Caco-2 (cell line): Measurements from ENCODE around the gene NFIC. TPM values are rescaled to one million over a fixed set of nuclear protein-coding genes. Genes with fewer than 3 reads are reported as not detected.

ENCODE experiments used
- BruUV-seq: library from RNA; stranded (reverse); fragments of 400-500 nt; replicated peaks from 2 replicates; lab custom pipeline; 2021; lab: Mats Ljungman, UMichigan
- CTCF ChIA-PET: fragments of 300-600 bp; sonication (Branson Sonifier 250); formaldehyde crosslinking; loops from one replicate; lab custom pipeline; 2022; ENCODE audit warnings: antibody characterized with exemption; lab: Charles Lee
- POLR2A ChIA-PET: fragments of 300-600 bp; sonication (Branson Sonifier 250); formaldehyde crosslinking; loops from one replicate; lab custom pipeline; 2022; ENCODE audit warnings: antibody characterized with exemption; lab: Charles Lee
- DNase-seq, 2 experiments: peaks; one replicate each; pipeline versions ENCODE4 v3.0.0 to v3.0.0-alpha.2; 2020 to 2022
- H3K27me3 ChIP-seq: replicated peaks from 2 replicates; pipeline ENCODE4 v1.6.0; 2011; ENCODE audit warnings: low read length; ENCODE audit not compliant: control insufficient read depth, insufficient read depth
- H3K36me3 ChIP-seq: 2 replicates; pipeline ENCODE4 v1.5.1; 2011; ENCODE audit warnings: low read length; ENCODE audit not compliant: control insufficient read depth, insufficient read depth
- H3K4me1 ChIP-seq: fragments of 250-450 bp; sonication (Bioruptor Pico); 2 replicates; pipeline ENCODE4 v1.5.1; 2020; ENCODE audit warnings: mild to moderate bottlenecking
- H3K4me3 ChIP-seq: 2 replicates; pipeline ENCODE4 v1.5.1; 2011; ENCODE audit warnings: low read depth, mild to moderate bottlenecking, control low read depth, low read length
- H3K9me3 ChIP-seq: fragments of 250-450 bp; sonication (Bioruptor Pico); 2 replicates; pipeline ENCODE4 v1.5.1; 2020; ENCODE audit warnings: mild to moderate bottlenecking, moderate library complexity
- H3K27ac Mint-ChIP-seq: one replicate; pipeline ENCODE4 v1.8.0; 2022; ENCODE audit warnings: mixed read lengths; ENCODE audit not compliant: unreplicated experiment
- H3K27me3 Mint-ChIP-seq: one replicate; pipeline ENCODE4 v1.8.0; 2022; ENCODE audit warnings: mixed read lengths; ENCODE audit not compliant: insufficient read depth, unreplicated experiment
- H3K36me3 Mint-ChIP-seq: one replicate; pipeline ENCODE4 v1.8.0; 2022; ENCODE audit warnings: mild to moderate bottlenecking, mixed read lengths; ENCODE audit not compliant: insufficient read depth, unreplicated experiment
- H3K4me1 Mint-ChIP-seq: one replicate; pipeline ENCODE4 v1.8.0; 2022; ENCODE audit warnings: low read depth, mixed read lengths; ENCODE audit not compliant: unreplicated experiment
- H3K4me3 Mint-ChIP-seq: one replicate; pipeline ENCODE4 v1.8.0; 2022; ENCODE audit warnings: mild to moderate bottlenecking, moderate library complexity, mixed read lengths; ENCODE audit not compliant: unreplicated experiment
- H3K9me3 Mint-ChIP-seq: one replicate; pipeline ENCODE4 v1.8.0; 2022; ENCODE audit warnings: mixed read lengths; ENCODE audit not compliant: unreplicated experiment
- CTCF ChIP-seq, 2 experiments: fragments of 200-600 bp in 1 of 2; IDR thresholded peaks; 1 replicate in 1 of 2; 2 replicates in 1 of 2; pipeline versions ENCODE4 v1.5.1 to v1.8.0; 2011 to 2022; ENCODE audit warnings: antibody characterized with exemption in 1 of 2, control low read depth in 1 of 2, inconsistent platforms in 1 of 2, low read depth in 1 of 2, low read length in 1 of 2, mild to moderate bottlenecking in 1 of 2, moderate library complexity in 1 of 2; ENCODE audit not compliant: insufficient read depth in 1 of 2, severe bottlenecking in 1 of 2, unreplicated experiment in 1 of 2
- intact Hi-C: fragments of 100-400 bp; cut with micrococcal nuclease; formaldehyde crosslinking; loops from one replicate; pipeline ENCODE4 v1.10.0; 2022; ENCODE audit not compliant: unreplicated experiment
- total RNA-seq: library from RNA; stranded (reverse); gene quantifications from 2 replicates; pipeline ENCODE4 v1.2.3, GENCODE V29; 2022

The NFIC gene
- total RNA-seq, 1 experiment from 2014 or later, result 5.1 TPM

- peaks cover 3% of the 10 kb centered on the region; the same call in 1 of the 2 replicates for H3K27me3 ChIP-seq
- no TSS peak for BruUV-seq
- POLR2A ChIA-PET, result no interaction called here
Observed at GRCh38 chr19:3358689-3359014, 7.7 kb upstream of the NFIC start.

GRCh38 chr19:3359015-3359918 lies 7.1 kb upstream of the NFIC start:
- intact Hi-C loops, result no loop called here
- DNase-seq, result no peak
- Histone ChIP-seq H3K4me3 (peak overlapping the region; percentile 57), H3K36me3 (no peaks in the 10 kb centered on the region), H3K27me3 (peaks cover 3% of the 10 kb centered on the region; the same call in 1 of the 2 replicates), H3K4me1 (no peaks in the 10 kb centered on the region), H3K9me3 (no peaks in the 10 kb centered on the region)
- no TSS peak for BruUV-seq
- peak overlapping the region; percentile 66 for H3K4me3 Mint-ChIP-seq
- H3K27ac Mint-ChIP-seq, result no peak overlapping the region
- H3K27me3 Mint-ChIP-seq, result peaks cover 17% of the 10 kb centered on the region
- no peaks in the 10 kb centered on the region for H3K36me3 Mint-ChIP-seq
- H3K9me3 Mint-ChIP-seq, result no peaks in the 10 kb centered on the region
- ChIA-PET CTCF (no interaction called here), POLR2A (no interaction called here)
- no peaks in the 10 kb centered on the region for H3K4me1 Mint-ChIP-seq
- no peak for TF ChIP-seq CTCF (IDR thresholded peaks at IDR 0.05; ENCODE audit: insufficient read depth in 1 of 2, low read depth in 1 of 2, low read length in 1 of 2, severe bottlenecking in 1 of 2, unreplicated experiment in 1 of 2)

More at GRCh38 chr19:3358689-3359014, 7.7 kb upstream of the NFIC start:
- DNase-seq, result no peak
- Mint-ChIP-seq H3K4me1 (no peaks in the 10 kb centered on the region), H3K9me3 (no peaks in the 10 kb centered on the region), H3K27me3 (peaks cover 17% of the 10 kb centered on the region), H3K4me3 (peak overlapping the region; percentile 66), H3K27ac (no peak overlapping the region), H3K36me3 (no peaks in the 10 kb centered on the region)
- Histone ChIP-seq H3K4me3 (peak overlapping the region; percentile 50), H3K9me3 (no peaks in the 10 kb centered on the region), H3K36me3 (no peaks in the 10 kb centered on the region), H3K4me1 (no peaks in the 10 kb centered on the region)
- intact Hi-C loops, result no loop called here
- CTCF ChIA-PET, result no interaction called here
- no peak for TF ChIP-seq CTCF (IDR thresholded peaks at IDR 0.05; ENCODE audit: insufficient read depth in 1 of 2, low read depth in 1 of 2, low read length in 1 of 2, severe bottlenecking in 1 of 2, unreplicated experiment in 1 of 2)

- Histone ChIP-seq H3K36me3 (no peaks in the 10 kb centered on the region), H3K4me1 (no peaks in the 10 kb centered on the region), H3K9me3 (no peaks in the 10 kb centered on the region), H3K4me3 (peak overlapping the region; percentile 57), H3K27me3 (peaks cover 3% of the 10 kb centered on the region; the same call in 1 of the 2 replicates)
- intact Hi-C loops, result no loop called here
- H3K27me3 Mint-ChIP-seq, result peaks cover 18% of the 10 kb centered on the region
- DNase-seq, result no peak
- H3K27ac Mint-ChIP-seq, result no peak overlapping the region
- H3K36me3 Mint-ChIP-seq, result no peaks in the 10 kb centered on the region
- TF ChIP-seq CTCF (IDR thresholded peaks at IDR 0.05; ENCODE audit: insufficient read depth in 1 of 2, low read depth in 1 of 2, low read length in 1 of 2, severe bottlenecking in 1 of 2, unreplicated experiment in 1 of 2), result no peak
- no peaks in the 10 kb centered on the region for H3K4me1 Mint-ChIP-seq
- H3K9me3 Mint-ChIP-seq, result no peaks in the 10 kb centered on the region
- no TSS peak for BruUV-seq
- POLR2A ChIA-PET, result no interaction called here
- CTCF ChIA-PET, result no interaction called here
- H3K4me3 Mint-ChIP-seq, result no peak overlapping the region
Observed at GRCh38 chr19:3359919-3360420, 6.4 kb upstream of the NFIC start.
